ENCODE data around the gene CFAP46.
A peak's percentile ranks its signal among the peaks of the same experiment; 100 is the strongest.

Gene CFAP46

DNA sequence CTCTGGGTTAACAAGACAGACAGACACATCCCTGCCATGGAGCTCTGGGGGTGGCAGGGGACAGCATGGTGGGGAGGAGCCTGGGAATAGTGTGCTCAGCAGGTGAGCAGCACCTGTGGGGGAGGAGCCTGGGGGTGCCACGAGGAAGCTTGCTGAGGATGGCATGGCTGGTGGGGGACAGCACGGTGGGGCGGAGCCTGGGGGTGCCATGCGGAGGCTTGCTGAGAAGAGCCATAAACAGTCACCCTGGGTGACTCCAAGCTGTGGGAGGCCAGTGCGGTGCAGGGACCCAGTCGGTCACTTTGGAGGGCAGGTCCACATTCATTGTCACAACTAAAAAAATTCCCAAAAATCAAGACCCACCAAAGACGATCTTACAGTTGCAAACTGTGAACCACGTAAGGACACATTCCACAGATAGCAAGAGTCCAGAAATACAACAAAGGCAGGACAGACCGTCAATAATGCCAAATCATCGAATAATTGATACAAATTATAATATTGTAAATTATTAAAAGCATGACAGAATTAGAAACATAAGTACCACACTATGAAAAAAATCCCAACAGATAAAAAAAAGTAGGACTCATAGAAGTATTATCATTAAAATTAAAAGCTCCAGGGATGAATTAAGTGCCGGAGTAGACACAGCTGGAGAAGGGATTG, 180.8 kb downstream of the CFAP46 start:
- Histone ChIP-seq H4K91ac (ENCODE audit: low read depth, low read length, poor library complexity) (no peak overlapping the region), H3K18ac (ENCODE audit: low read length) (no peak overlapping the region), H3K36me3 (replicated peaks in 1 of 2; ENCODE audit: control insufficient read depth in 2 of 2, insufficient read depth in 2 of 2, low read length in 2 of 2) (peaks cover 4 to 8% of the 10 kb centered on the region in 2 donors), H2BK12ac (ENCODE audit: low read length) (no peak overlapping the region), H3K79me1 (ENCODE audit: low read depth, low read length) (no peaks in the 10 kb centered on the region), H3K23ac (ENCODE audit: low read depth, low read length, poor library complexity) (no peak overlapping the region), H2AK5ac (ENCODE audit: low read depth, low read length) (no peak overlapping the region), H2BK120ac (ENCODE audit: low read depth, low read length) (no peak overlapping the region), H3K27ac (replicated peaks; ENCODE audit: low read length) (no peak overlapping the region), H3K9ac (ENCODE audit: low read depth, low read length, poor library complexity) (no peak overlapping the region), H2AFZ (ENCODE audit: low read length) (no peak overlapping the region), H3K4me2 (ENCODE audit: insufficient read depth, low read length, poor library complexity, severe bottlenecking) (no peak overlapping the region), H3K4me1 (ENCODE audit: control insufficient read depth in 2 of 2, insufficient read depth in 1 of 2, low read depth in 1 of 2, low read length in 2 of 2) (no peaks in the 10 kb centered on the region), H3K9me3 (replicated peaks in 1 of 2; ENCODE audit: control insufficient read depth in 2 of 2, insufficient read depth in 1 of 2, low read depth in 1 of 2, low read length in 2 of 2) (peaks cover 14 to 16% of the 10 kb centered on the region in 2 donors), H3K4ac (ENCODE audit: low read length) (no peak overlapping the region), H3K14ac (ENCODE audit: low read length) (no peak overlapping the region), H2BK5ac (ENCODE audit: low read length) (no peak overlapping the region), H3K4me3 (ENCODE audit: low read length in 2 of 2) (no peak overlapping the region), H3K27me3 (ENCODE audit: control insufficient read depth in 3 of 3, insufficient read depth in 3 of 3, low read depth in 1 of 3, low read length in 3 of 3) (no peaks in the 10 kb centered on the region), H4K8ac (ENCODE audit: low read depth, low read length) (no peak overlapping the region), H2BK15ac (ENCODE audit: low read length) (no peak overlapping the region)
- no peak for DNase-seq (ENCODE audit: low spot score)
- WGBS, 2 donors (ENCODE audit: extremely low coverage in 2 of 2, insufficient read length in 2 of 2, insufficient replicate concordance in 1 of 2): no CpG with 5 or more reads among the region's 11 CpGs

DNA sequence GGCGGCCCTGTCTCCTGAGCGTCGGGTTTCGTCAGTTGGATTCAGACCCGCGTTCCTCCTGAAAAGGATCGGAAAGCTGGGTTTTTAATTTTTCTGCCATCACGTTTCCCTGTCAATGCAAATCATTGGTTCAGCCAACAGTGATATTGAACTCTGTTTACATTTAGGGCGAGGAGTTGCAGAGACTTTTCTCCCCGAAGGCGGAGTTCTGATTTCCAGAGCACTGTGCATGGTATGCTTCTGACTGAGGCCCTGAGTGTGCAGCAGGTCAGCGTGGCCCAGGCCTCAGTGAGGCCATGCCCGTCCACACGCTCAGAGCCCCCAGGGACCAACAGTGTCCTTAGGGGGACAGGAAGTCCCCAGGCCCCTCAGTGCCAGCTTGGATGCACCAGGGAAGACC, 183.5 kb downstream of the CFAP46 start:
- Histone ChIP-seq H3K27ac (replicated peaks; ENCODE audit: low read length) (no peak overlapping the region), H3K9me3 (replicated peaks in 1 of 2; ENCODE audit: control insufficient read depth in 2 of 2, insufficient read depth in 1 of 2, low read depth in 1 of 2, low read length in 2 of 2) (peaks cover 18 to 24% of the 10 kb centered on the region in 2 donors), H3K4me3 (ENCODE audit: low read length in 2 of 2) (no peak overlapping the region), H2BK15ac (ENCODE audit: low read length) (no peak overlapping the region), H3K4ac (ENCODE audit: low read length) (no peak overlapping the region), H3K23ac (ENCODE audit: low read depth, low read length, poor library complexity) (no peak overlapping the region), H3K4me2 (ENCODE audit: insufficient read depth, low read length, poor library complexity, severe bottlenecking) (no peak overlapping the region), H3K79me1 (ENCODE audit: low read depth, low read length) (no peaks in the 10 kb centered on the region), H3K4me1 (ENCODE audit: control insufficient read depth in 2 of 2, insufficient read depth in 1 of 2, low read depth in 1 of 2, low read length in 2 of 2) (peaks cover 0 to 1% of the 10 kb centered on the region in 2 donors), H4K91ac (ENCODE audit: low read depth, low read length, poor library complexity) (no peak overlapping the region), H3K9ac (ENCODE audit: low read depth, low read length, poor library complexity) (no peak overlapping the region), H3K14ac (ENCODE audit: low read length) (no peak overlapping the region), H4K8ac (ENCODE audit: low read depth, low read length) (no peak overlapping the region), H3K18ac (ENCODE audit: low read length) (no peak overlapping the region), H2AFZ (ENCODE audit: low read length) (no peak overlapping the region), H2AK5ac (ENCODE audit: low read depth, low read length) (peak overlapping the region; percentile 8), H3K27me3 (ENCODE audit: control insufficient read depth in 3 of 3, insufficient read depth in 3 of 3, low read depth in 1 of 3, low read length in 3 of 3) (peaks cover 0 to 2% (median 0%) of the 10 kb centered on the region in 3 experiments), H2BK120ac (ENCODE audit: low read depth, low read length) (no peak overlapping the region), H3K36me3 (replicated peaks in 1 of 2; ENCODE audit: control insufficient read depth in 2 of 2, insufficient read depth in 2 of 2, low read length in 2 of 2) (peaks cover 7 to 8% of the 10 kb centered on the region in 2 donors), H2BK5ac (ENCODE audit: low read length) (no peak overlapping the region), H2BK12ac (ENCODE audit: low read length) (no peak overlapping the region)
- no CpG with 5 or more reads among the region's 14 CpGs for WGBS, 2 donors (ENCODE audit: extremely low coverage in 2 of 2, insufficient read length in 2 of 2, insufficient replicate concordance in 1 of 2)
- DNase-seq (ENCODE audit: low spot score): no peak

All from neuronal stem cell (in vitro differentiated cells).